B cell (primary cell): ENCODE results near the gene RUNDC1. TPM values are rescaled to one million over a fixed set of nuclear protein-coding genes. Genes with fewer than 3 reads are reported as not detected.

Experiments used
- ATAC-seq: fragments of 200-7000 bp; cut with Tn5 transposase; one replicate; pipeline ENCODE4 v1.10.0; 2021; ENCODE audit warnings: low read depth, mild to moderate bottlenecking, moderate number of reproducible peaks, moderate library complexity
- CTCF ChIA-PET: fragments of 350-600 bp; sonication (Branson Sonifier 250); formaldehyde crosslinking; loops from one replicate; lab custom pipeline; 2021; ENCODE audit warnings: antibody characterized with exemption, inconsistent platforms; lab: Charles Lee
- POLR2A ChIA-PET: fragments of 350-600 bp; sonication (Branson Sonifier 250); formaldehyde crosslinking; loops from one replicate; lab custom pipeline; 2021; ENCODE audit warnings: antibody characterized with exemption; lab: Charles Lee
- DNase-seq: peaks from one replicate; pipeline ENCODE4 v3.0.0; 2013
- H2AFZ ChIP-seq: 2 replicates; pipeline ENCODE4 v1.6.1; 2012; ENCODE audit warnings: mild to moderate bottlenecking, low read depth, low read length; ENCODE audit not compliant: insufficient read depth, poor library complexity, severe bottlenecking
- H3K27ac ChIP-seq, 2 donors: 1 replicate in 1 of 2; 2 replicates in 1 of 2; pipeline ENCODE4 v1.5.1; 2012 to 2013; ENCODE audit warnings: low read length in 2 of 2, mild to moderate bottlenecking in 2 of 2, moderate library complexity in 1 of 2
- H3K27me3 ChIP-seq, 4 experiments: fragments of 200-600 bp in 1 of 4; sonication (generic) in 1 of 4; replicated peaks in 1 of 4; 1 replicate in 2 of 4; 2 replicates in 2 of 4; pipeline versions ENCODE4 v1.6.1 to v1.7.0; 2013 to 2016; ENCODE audit warnings: low read length in 3 of 4, mild to moderate bottlenecking in 2 of 4, mixed read lengths in 1 of 4, moderate library complexity in 1 of 4; ENCODE audit not compliant: insufficient read depth in 4 of 4, control insufficient read depth in 3 of 4; ENCODE audit errors: control extremely low read depth in 1 of 4
- H3K36me3 ChIP-seq, 2 experiments: replicated peaks in 1 of 2; 1 replicate in 1 of 2; 2 replicates in 1 of 2; pipeline versions ENCODE4 v1.6.1 to v1.7.1; 2013; ENCODE audit warnings: low read length in 1 of 2; ENCODE audit not compliant: insufficient read depth in 2 of 2, control insufficient read depth in 1 of 2; ENCODE audit errors: control extremely low read depth in 1 of 2, extremely low read depth in 1 of 2
- H3K4me1 ChIP-seq, 2 donors: fragments of 200-600 bp in 1 of 2; sonication (generic) in 1 of 2; 1 replicate in 1 of 2; 2 replicates in 1 of 2; pipeline versions ENCODE4 v1.5.1 to v1.6.1; 2013 to 2017; ENCODE audit warnings: low read length in 2 of 2; ENCODE audit not compliant: control insufficient read depth in 2 of 2, insufficient read depth in 2 of 2
- H3K4me2 ChIP-seq: replicated peaks from 2 replicates; pipeline ENCODE3; 2012; ENCODE audit warnings: mild to moderate bottlenecking, low read depth, low read length; ENCODE audit not compliant: poor library complexity, severe bottlenecking
- H3K4me3 ChIP-seq, 5 experiments: fragments of 200-600 bp in 1 of 5; sonication (generic) in 1 of 5; 1 replicate in 3 of 5; 2 replicates in 2 of 5; pipeline versions ENCODE4 v1.5.1 to v1.7.0; 2011 to 2016; ENCODE audit warnings: low read length in 4 of 5, mild to moderate bottlenecking in 4 of 5, low read depth in 2 of 5, control low read depth in 1 of 5, moderate library complexity in 1 of 5; ENCODE audit not compliant: insufficient read depth in 1 of 5; ENCODE audit errors: control extremely low read depth in 1 of 5, extremely low read depth in 1 of 5
- H3K79me2 ChIP-seq: fragments of 200-600 bp; sonication (generic); one replicate; pipeline ENCODE4 v1.6.0; 2016; ENCODE audit warnings: low read length; ENCODE audit not compliant: control insufficient read depth, insufficient read depth
- H3K9ac ChIP-seq: fragments of 200-600 bp; sonication (generic); 2 replicates; pipeline ENCODE4 v1.6.1; 2017; ENCODE audit warnings: mild to moderate bottlenecking, low read length, moderate library complexity
- H3K9me3 ChIP-seq, 3 donors: one replicate each; pipeline versions ENCODE4 v1.6.1 to v1.7.1; 2013; ENCODE audit warnings: low read length in 2 of 3; ENCODE audit not compliant: control insufficient read depth in 2 of 3, insufficient read depth in 1 of 3; ENCODE audit errors: control extremely low read depth in 1 of 3
- H4K20me1 ChIP-seq: 2 replicates; pipeline ENCODE4 v1.6.0; 2012; ENCODE audit warnings: mild to moderate bottlenecking, low read length; ENCODE audit not compliant: insufficient read depth, control insufficient read depth, poor library complexity, severe bottlenecking
- H3K27ac Mint-ChIP-seq: one replicate; pipeline ENCODE4 v1.8.0; 2021; ENCODE audit warnings: mixed read lengths
- H3K27me3 Mint-ChIP-seq: one replicate; pipeline ENCODE4 v1.8.0; 2021; ENCODE audit warnings: mixed read lengths
- H3K4me1 Mint-ChIP-seq: one replicate; pipeline ENCODE4 v1.8.0; 2021; ENCODE audit warnings: mixed read lengths
- H3K4me3 Mint-ChIP-seq: one replicate; pipeline ENCODE4 v1.8.0; 2021; ENCODE audit warnings: mixed read lengths
- H3K9me3 Mint-ChIP-seq: one replicate; pipeline ENCODE4 v1.8.0; 2022; ENCODE audit warnings: mixed read lengths; ENCODE audit not compliant: insufficient read depth
- EZH2 ChIP-seq: IDR thresholded peaks from 2 replicates; pipeline ENCODE4 v1.6.1; 2012; ENCODE audit warnings: borderline replicate concordance, low read depth, mild to moderate bottlenecking, moderate library complexity, low read length; ENCODE audit not compliant: insufficient read depth, poor library complexity, severe bottlenecking
- WGBS: methylation state at CpG from one replicate; pipeline ENCODE4 v1.1.5; 2013; ENCODE audit warnings: missing lambda C conversion rate; ENCODE audit not compliant: insufficient coverage; 5-methylcytosine and 5-hydroxymethylcytosine counted together
- intact Hi-C: fragments of 100-400 bp; cut with micrococcal nuclease; formaldehyde crosslinking; loops from one replicate; pipeline ENCODE4 v1.10.0; 2022
- polyA plus RNA-seq: library from polyadenylated mRNA; depleted of rRNA; stranded (reverse); fragments of >200 nt; gene quantifications from 2 replicates; pipeline ENCODE4 v1.2.3, GENCODE V29; 2012
- small RNA-seq: library from RNA; depleted of rRNA; stranded (forward); fragments of <200 nt; gene quantifications from one replicate; pipeline ENCODE3, GENCODE V24; 2012; ENCODE audit warnings: low replicate concordance, low read depth; ENCODE audit not compliant: insufficient read length
- total RNA-seq, 2 donors: library from RNA; stranded (reverse); fragments of 120-200 nt in 1 of 2; gene quantifications; 1 replicate in 1 of 2; 2 replicates in 1 of 2; pipeline versions ENCODE4 v1.2.3 to v1.2.4, GENCODE V29; 2013 to 2022
- TF ChIP-seq, protein P1 (sequence below): fragments of 200-600 bp; IDR thresholded peaks from one replicate; pipeline ENCODE4 v1.8.0; 2022; ENCODE audit warnings: antibody characterized with exemption, mild to moderate bottlenecking

The RUNDC1 gene
- total and polyA plus RNA-seq, 2 donors (not counting 1 experiment from before 2014, with no cell fraction given) = 14.6 to 43.7 TPM

DNA sequence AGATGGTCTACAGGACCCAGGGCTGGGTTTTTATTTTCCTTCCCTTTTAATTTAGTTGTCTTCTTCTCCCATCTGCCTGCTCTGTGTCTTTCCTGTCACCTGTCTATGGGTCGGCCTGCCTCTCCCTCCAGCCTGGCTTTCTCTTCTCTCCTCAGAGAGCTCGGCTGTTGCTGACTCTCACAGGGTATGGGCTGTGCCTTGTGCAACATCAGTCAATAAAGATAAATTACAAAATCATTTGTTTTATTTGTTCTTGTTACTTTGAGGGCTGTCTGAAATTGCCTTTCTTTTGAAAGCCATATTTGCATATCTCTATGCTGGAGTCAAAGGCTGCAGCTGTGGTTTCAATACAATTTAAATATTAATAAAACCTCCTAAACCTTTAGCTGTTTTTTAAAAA, 60.3 kb downstream of the RUNDC1 start:
- no peak for TF ChIP-seq EZH2
- Histone ChIP-seq H3K9me3 (no peaks in the 10 kb centered on the region), H3K27ac (no peak overlapping the region), H3K4me2 (no peak overlapping the region), H3K4me3 (no peak overlapping the region), H3K27me3 (no peaks in the 10 kb centered on the region), H3K9ac (no peak overlapping the region), H2AFZ (no peak overlapping the region), H3K4me1 (no peaks in the 10 kb centered on the region), H3K79me2 (no peaks in the 10 kb centered on the region), H3K36me3 (no peaks in the 10 kb centered on the region), H4K20me1 (no peaks in the 10 kb centered on the region)
- DNase-seq (no peak), ATAC-seq (no peak)
- Mint-ChIP-seq H3K4me3 (no peak overlapping the region), H3K9me3 (no peaks in the 10 kb centered on the region), H3K27me3 (no peaks in the 10 kb centered on the region), H3K4me1 (no peaks in the 10 kb centered on the region), H3K27ac (no peak overlapping the region)
- ChIA-PET POLR2A (no interaction called here), CTCF (interaction anchor here (1.4 kb wide), 1 partner anchor 10 kb away, joined by 3 read pairs; no protein-coding TSS in a partner anchor)
- 57% methylated on average over 1 of the region's 2 CpGs for WGBS
- intact Hi-C loops = no loop called here

DNA sequence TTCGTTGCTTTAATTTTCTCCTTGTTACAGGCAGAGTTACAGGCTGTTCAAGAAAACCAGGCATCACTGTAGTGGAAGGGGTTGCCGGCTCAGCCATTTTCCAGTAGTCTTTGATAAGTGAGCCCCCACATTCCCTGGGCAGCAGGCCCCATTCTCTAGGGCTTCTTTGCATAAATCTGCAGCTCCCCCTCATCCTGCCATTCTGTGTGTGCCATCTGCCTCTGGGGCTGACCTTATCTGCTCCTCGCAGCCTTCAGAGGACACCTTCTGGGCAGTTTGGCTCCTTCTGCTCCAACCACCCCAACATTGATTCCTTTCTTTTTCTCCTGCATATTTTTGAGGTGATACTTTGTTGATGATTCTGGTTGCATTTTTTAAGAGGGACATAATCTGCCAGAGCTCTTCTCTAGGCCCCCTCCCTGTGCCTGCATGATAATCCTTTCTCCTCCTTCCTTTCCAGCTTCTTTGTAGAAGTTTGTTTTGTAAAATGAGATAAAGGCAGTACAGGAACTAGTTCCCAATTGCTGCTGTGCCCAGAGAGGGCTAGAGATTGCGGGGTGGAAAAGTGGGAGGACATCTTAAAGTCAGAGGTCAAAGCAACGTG, 61.8 kb downstream of the RUNDC1 start:
- Histone ChIP-seq H2AFZ (no peak overlapping the region), H3K4me3 (no peak overlapping the region), H3K4me1 (no peaks in the 10 kb centered on the region), H3K27me3 (no peaks in the 10 kb centered on the region), H3K4me2 (no peak overlapping the region), H3K9me3 (no peaks in the 10 kb centered on the region), H3K27ac (no peak overlapping the region), H3K79me2 (no peaks in the 10 kb centered on the region), H3K36me3 (no peaks in the 10 kb centered on the region), H4K20me1 (no peaks in the 10 kb centered on the region), H3K9ac (no peak overlapping the region)
- no peak for TF ChIP-seq EZH2
- TF ChIP-seq, protein P1, sequence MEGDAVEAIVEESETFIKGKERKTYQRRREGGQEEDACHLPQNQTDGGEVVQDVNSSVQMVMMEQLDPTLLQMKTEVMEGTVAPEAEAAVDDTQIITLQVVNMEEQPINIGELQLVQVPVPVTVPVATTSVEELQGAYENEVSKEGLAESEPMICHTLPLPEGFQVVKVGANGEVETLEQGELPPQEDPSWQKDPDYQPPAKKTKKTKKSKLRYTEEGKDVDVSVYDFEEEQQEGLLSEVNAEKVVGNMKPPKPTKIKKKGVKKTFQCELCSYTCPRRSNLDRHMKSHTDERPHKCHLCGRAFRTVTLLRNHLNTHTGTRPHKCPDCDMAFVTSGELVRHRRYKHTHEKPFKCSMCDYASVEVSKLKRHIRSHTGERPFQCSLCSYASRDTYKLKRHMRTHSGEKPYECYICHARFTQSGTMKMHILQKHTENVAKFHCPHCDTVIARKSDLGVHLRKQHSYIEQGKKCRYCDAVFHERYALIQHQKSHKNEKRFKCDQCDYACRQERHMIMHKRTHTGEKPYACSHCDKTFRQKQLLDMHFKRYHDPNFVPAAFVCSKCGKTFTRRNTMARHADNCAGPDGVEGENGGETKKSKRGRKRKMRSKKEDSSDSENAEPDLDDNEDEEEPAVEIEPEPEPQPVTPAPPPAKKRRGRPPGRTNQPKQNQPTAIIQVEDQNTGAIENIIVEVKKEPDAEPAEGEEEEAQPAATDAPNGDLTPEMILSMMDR = no peak
- DNase-seq (no peak), ATAC-seq (no peak)
- Mint-ChIP-seq H3K4me3 (no peak overlapping the region), H3K4me1 (no peaks in the 10 kb centered on the region), H3K9me3 (no peaks in the 10 kb centered on the region), H3K27ac (no peak overlapping the region), H3K27me3 (no peaks in the 10 kb centered on the region)
- CTCF ChIA-PET = no interaction called here
- WGBS = 100% methylated on average over 2 of the region's 5 CpGs
- intact Hi-C loops = no loop called here
- POLR2A ChIA-PET = no interaction called here

Small RNA genes lying within 50 kb of the gene (small RNA-seq; reads per million reads assigned to genes)
- not detected for gene AARSD1
- not detected for gene RF00561

Other genes starting within 250 kb of the RUNDC1 start
- 169 and 180 TPM in 2 replicates for gene EZH1, start 235.5 kb upstream of the RUNDC1 start, total RNA-seq
- gene EZH1, start 235.5 kb upstream of the RUNDC1 start, polyA plus RNA-seq = 115 and 195 TPM in 2 replicates
- not detected in 2 replicates for gene RAMP2, start 219.3 kb upstream of the RUNDC1 start, total RNA-seq
- gene RAMP2, start 219.3 kb upstream of the RUNDC1 start, polyA plus RNA-seq = not detected in 2 replicates
- gene VPS25, start 207.1 kb upstream of the RUNDC1 start, total RNA-seq = 38.7 and 38.8 TPM in 2 replicates
- gene VPS25, start 207.1 kb upstream of the RUNDC1 start, polyA plus RNA-seq = 30.6 and 40.5 TPM in 2 replicates
- gene WNK4, start 200.0 kb upstream of the RUNDC1 start, total RNA-seq = 0.12 and 0.44 TPM in 2 replicates
- 0.03 and 0.06 TPM in 2 replicates for gene WNK4, start 200.0 kb upstream of the RUNDC1 start, polyA plus RNA-seq
- 31.9 and 32.1 TPM in 2 replicates for gene COA3, start 181.9 kb upstream of the RUNDC1 start, total RNA-seq
- gene COA3, start 181.9 kb upstream of the RUNDC1 start, polyA plus RNA-seq = 7.5 and 18.5 TPM in 2 replicates
- gene CNTD1, start 181.7 kb upstream of the RUNDC1 start, total RNA-seq = not detected in 2 replicates
- not detected in 2 replicates for gene CNTD1, start 181.7 kb upstream of the RUNDC1 start, polyA plus RNA-seq
- gene BECN1, start 156.3 kb upstream of the RUNDC1 start, total RNA-seq = 111 and 126 TPM in 2 replicates
- gene BECN1, start 156.3 kb upstream of the RUNDC1 start, polyA plus RNA-seq = 61.3 and 71.2 TPM in 2 replicates
- gene PSME3, start 147.2 kb upstream of the RUNDC1 start, total RNA-seq = 70.3 and 76.2 TPM in 2 replicates
- 43.4 and 55.1 TPM in 2 replicates for gene PSME3, start 147.2 kb upstream of the RUNDC1 start, polyA plus RNA-seq
- 3.8 and 4.1 TPM in 2 replicates for gene AOC2, start 136.0 kb upstream of the RUNDC1 start, total RNA-seq
- 1.9 and 2.6 TPM in 2 replicates for gene AOC2, start 136.0 kb upstream of the RUNDC1 start, polyA plus RNA-seq
- 0.75 and 1.2 TPM in 2 replicates for gene AOC3, start 129.4 kb upstream of the RUNDC1 start, total RNA-seq
- gene AOC3, start 129.4 kb upstream of the RUNDC1 start, polyA plus RNA-seq = 1.5 and 2.7 TPM in 2 replicates
- not detected in 2 replicates for gene G6PC1, start 79.8 kb upstream of the RUNDC1 start, total RNA-seq
- not detected in 2 replicates for gene G6PC1, start 79.8 kb upstream of the RUNDC1 start, polyA plus RNA-seq
- gene AARSD1, start 16.1 kb upstream of the RUNDC1 start, total RNA-seq = 56.5 and 67.4 TPM in 2 replicates
- 60.0 and 66.9 TPM in 2 replicates for gene AARSD1, start 16.1 kb upstream of the RUNDC1 start, polyA plus RNA-seq
- gene PTGES3L, start 485 bp upstream of the RUNDC1 start, total RNA-seq = 0.94 and 1.1 TPM in 2 replicates
- gene PTGES3L, start 485 bp upstream of the RUNDC1 start, polyA plus RNA-seq = 0.59 and 1.0 TPM in 2 replicates
- 925 and 1,087 TPM in 2 replicates for gene RPL27, start 17.9 kb downstream of the RUNDC1 start, total RNA-seq
- 2,804 and 3,493 TPM in 2 replicates for gene RPL27, start 17.9 kb downstream of the RUNDC1 start, polyA plus RNA-seq
- 34.7 and 37.2 TPM in 2 replicates for gene IFI35, start 26.2 kb downstream of the RUNDC1 start, total RNA-seq
- gene IFI35, start 26.2 kb downstream of the RUNDC1 start, polyA plus RNA-seq = 42.2 and 42.6 TPM in 2 replicates
- 84.1 and 90.7 TPM in 2 replicates for gene VAT1, start 41.8 kb downstream of the RUNDC1 start, total RNA-seq
- gene VAT1, start 41.8 kb downstream of the RUNDC1 start, polyA plus RNA-seq = 16.7 and 20.4 TPM in 2 replicates
- gene RND2, start 44.7 kb downstream of the RUNDC1 start, total RNA-seq = 0.44 and 1.2 TPM in 2 replicates
- gene RND2, start 44.7 kb downstream of the RUNDC1 start, polyA plus RNA-seq = 0.06 and 0.24 TPM in 2 replicates
- gene BRCA1, start 144.8 kb downstream of the RUNDC1 start, total RNA-seq = 7.2 and 9.0 TPM in 2 replicates
- gene BRCA1, start 144.8 kb downstream of the RUNDC1 start, polyA plus RNA-seq = 2.4 and 3.5 TPM in 2 replicates
- gene NBR1, start 190.6 kb downstream of the RUNDC1 start, total RNA-seq = 42.1 and 43.9 TPM in 2 replicates
- gene NBR1, start 190.6 kb downstream of the RUNDC1 start, polyA plus RNA-seq = 15.7 and 18.8 TPM in 2 replicates
- gene TMEM106A, start 231.3 kb downstream of the RUNDC1 start, total RNA-seq = 66.0 and 66.3 TPM in 2 replicates
- 18.8 and 23.7 TPM in 2 replicates for gene TMEM106A, start 231.3 kb downstream of the RUNDC1 start, polyA plus RNA-seq
- 0.74 TPM in 1 of 2 replicates, not detected in the other for gene CCDC200, start 248.1 kb downstream of the RUNDC1 start, total RNA-seq
- 0.16 and 0.29 TPM in 2 replicates for gene CCDC200, start 248.1 kb downstream of the RUNDC1 start, polyA plus RNA-seq